OCI-LY3 (cell line): ENCODE results near the gene LSM3.
"Not testable (repeated sequence)": the region's sequence is repeated elsewhere in the genome, so short reads cannot be mapped to it uniquely, and the experiment has no call there.

Experiments used
- EZH2phosphoT487 ChIP-seq: fragments of 200-600 bp; shearing (Covaris generic); IDR thresholded peaks from 2 replicates; pipeline ENCODE4 v1.6.1; 2018; ENCODE audit warnings: antibody characterized with exemption, mixed run types, low read depth
- TF ChIP-seq, protein P1 (sequence below): fragments of 200-600, 300-600 bp; sonication (generic); IDR thresholded peaks from 2 replicates; pipeline ENCODE4 v1.5.1; 2014; ENCODE audit warnings: antibody characterized with exemption, low read length, low read depth

DNA sequence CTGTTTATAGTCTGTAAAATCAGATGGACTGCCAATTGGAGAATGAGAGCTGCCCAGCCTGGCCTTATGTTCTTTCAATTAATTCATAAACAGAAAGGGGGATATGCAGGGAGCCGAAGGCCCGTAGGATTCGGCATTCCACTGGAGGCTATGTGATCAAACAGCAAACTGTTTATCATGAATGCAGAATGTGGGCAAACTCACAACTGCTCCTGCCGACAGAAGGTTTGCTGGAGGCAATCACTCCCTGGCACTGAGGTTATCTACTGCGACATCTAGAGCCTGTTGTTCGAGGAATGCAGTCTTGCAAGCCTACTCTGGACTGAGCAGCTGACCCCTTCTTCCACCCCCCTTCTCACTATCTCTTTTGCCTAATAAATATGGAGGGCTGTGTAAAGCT lies 51.1 kb downstream of the LSM3 start:
- TF ChIP-seq, protein P1, sequence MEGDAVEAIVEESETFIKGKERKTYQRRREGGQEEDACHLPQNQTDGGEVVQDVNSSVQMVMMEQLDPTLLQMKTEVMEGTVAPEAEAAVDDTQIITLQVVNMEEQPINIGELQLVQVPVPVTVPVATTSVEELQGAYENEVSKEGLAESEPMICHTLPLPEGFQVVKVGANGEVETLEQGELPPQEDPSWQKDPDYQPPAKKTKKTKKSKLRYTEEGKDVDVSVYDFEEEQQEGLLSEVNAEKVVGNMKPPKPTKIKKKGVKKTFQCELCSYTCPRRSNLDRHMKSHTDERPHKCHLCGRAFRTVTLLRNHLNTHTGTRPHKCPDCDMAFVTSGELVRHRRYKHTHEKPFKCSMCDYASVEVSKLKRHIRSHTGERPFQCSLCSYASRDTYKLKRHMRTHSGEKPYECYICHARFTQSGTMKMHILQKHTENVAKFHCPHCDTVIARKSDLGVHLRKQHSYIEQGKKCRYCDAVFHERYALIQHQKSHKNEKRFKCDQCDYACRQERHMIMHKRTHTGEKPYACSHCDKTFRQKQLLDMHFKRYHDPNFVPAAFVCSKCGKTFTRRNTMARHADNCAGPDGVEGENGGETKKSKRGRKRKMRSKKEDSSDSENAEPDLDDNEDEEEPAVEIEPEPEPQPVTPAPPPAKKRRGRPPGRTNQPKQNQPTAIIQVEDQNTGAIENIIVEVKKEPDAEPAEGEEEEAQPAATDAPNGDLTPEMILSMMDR: not testable (repeated sequence)
- TF ChIP-seq EZH2phosphoT487: not testable (repeated sequence)
